HCT116 (cell line): ENCODE results near the gene GLP2R. TPM values are rescaled to one million over a fixed set of nuclear protein-coding genes. Genes with fewer than 3 reads are reported as not detected.

ENCODE experiments used
- ATAC-seq: fragments of 200-7000 bp; cut with Tn5 transposase; 2 replicates; pipeline ENCODE4 v1.9.1; 2020; ENCODE audit warnings: mild to moderate bottlenecking, moderate library complexity
- BruUV-seq: library from RNA; stranded (reverse); fragments of 400-500 nt; replicated peaks from 2 replicates; lab custom pipeline; 2021; lab: Mats Ljungman, UMichigan
- CTCF ChIA-PET: fragments of 300-600 bp; sonication (Branson Sonifier 250); formaldehyde crosslinking; loops from one replicate; lab custom pipeline; 2021; ENCODE audit warnings: antibody characterized with exemption; lab: Charles Lee
- POLR2A ChIA-PET: fragments of 300-600, 350-600 bp; sonication (Branson Sonifier 250); formaldehyde crosslinking; loops from one replicate; lab custom pipeline; 2021; ENCODE audit warnings: antibody characterized with exemption; lab: Charles Lee
- RAD21 ChIA-PET, 2 experiments: fragments of 300-600 bp; sonication (Branson Sonifier 250); formaldehyde crosslinking; loops; one replicate each; lab custom pipeline; 2023; ENCODE audit warnings: low total read pairs in 2 of 2; ENCODE audit not compliant: uncharacterized antibody in 2 of 2, unreplicated experiment in 2 of 2, low non-redundant PET in 1 of 2; lab: Charles Lee
- DNase-seq: peaks from one replicate; pipeline ENCODE4 v3.0.0-alpha.2; 2010; ENCODE audit warnings: low read depth, low spot score
- H2AFZ ChIP-seq: fragments of 200-600 bp; shearing (Covaris generic), sonication (generic); 2 replicates; pipeline ENCODE4 v1.6.1; 2017; ENCODE audit warnings: low read depth, mixed run types, mixed read lengths, antibody characterized with exemption, low read length; ENCODE audit not compliant: poor library complexity, severe bottlenecking
- H3K27ac ChIP-seq: 2 replicates; pipeline ENCODE4 v1.5.1; 2012; ENCODE audit warnings: low read depth, low read length
- H3K27me3 ChIP-seq: fragments of 200-600 bp; sonication (generic); 2 replicates; pipeline ENCODE4 v1.6.1; 2016; ENCODE audit warnings: mixed run types, low read length, mixed read lengths; ENCODE audit not compliant: insufficient read depth
- H3K36me3 ChIP-seq, 2 experiments: fragments of 200-500 bp in 1 of 2; fragments of 200-600 bp in 1 of 2; sonication (Bioruptor generic) in 1 of 2; sonication (generic) in 1 of 2; 2 replicates each; pipeline versions ENCODE4 v1.5.1 to v1.6.1; 2014 to 2016; ENCODE audit warnings: low read length in 2 of 2, inconsistent platforms in 1 of 2, mixed read lengths in 1 of 2, mixed run types in 1 of 2; ENCODE audit not compliant: insufficient read depth in 2 of 2, control insufficient read depth in 1 of 2
- H3K4me1 ChIP-seq, 2 experiments: fragments of 200-600 bp in 1 of 2; sonication (generic) in 1 of 2; 2 replicates each; pipeline versions ENCODE4 v1.5.1 to v1.6.1; 2012 to 2017; ENCODE audit warnings: low read length in 2 of 2, inconsistent platforms in 1 of 2, mild to moderate bottlenecking in 1 of 2, mixed read lengths in 1 of 2, mixed run types in 1 of 2, moderate library complexity in 1 of 2; ENCODE audit not compliant: insufficient read depth in 2 of 2, control insufficient read depth in 1 of 2
- H3K4me2 ChIP-seq: fragments of 200-600 bp; sonication (generic); 2 replicates; pipeline ENCODE4 v1.6.1; 2017; ENCODE audit warnings: mixed run types, low read length, mixed read lengths
- H3K4me3 ChIP-seq, 2 experiments: fragments of 200-600 bp in 1 of 2; sonication (generic) in 1 of 2; replicated peaks in 1 of 2; 2 replicates each; pipeline ENCODE4 v1.5.1; 2011 to 2016; ENCODE audit warnings: low read length in 2 of 2, control low read depth in 1 of 2, low read depth in 1 of 2, mild to moderate bottlenecking in 1 of 2, mixed read lengths in 1 of 2, mixed run types in 1 of 2
- H3K79me2 ChIP-seq: fragments of 200-600 bp; sonication (generic); 2 replicates; pipeline ENCODE4 v1.6.1; 2017; ENCODE audit warnings: mild to moderate bottlenecking, mixed run types, low read length, moderate library complexity, mixed read lengths; ENCODE audit not compliant: insufficient read depth
- H3K9ac ChIP-seq: fragments of 200-600 bp; sonication (generic); 2 replicates; pipeline ENCODE4 v1.6.1; 2016; ENCODE audit warnings: low read length, mixed read lengths
- H3K9me2 ChIP-seq: fragments of 200-600 bp; sonication (generic), shearing (Covaris generic); 2 replicates; pipeline ENCODE4 v1.6.1; 2017; ENCODE audit warnings: mixed run types, mild to moderate bottlenecking, moderate library complexity; ENCODE audit not compliant: insufficient read depth
- H3K9me3 ChIP-seq, 2 experiments: fragments of 200-500 bp in 1 of 2; fragments of 200-600 bp in 1 of 2; sonication (Bioruptor generic) in 1 of 2; sonication (generic) in 1 of 2; 2 replicates each; pipeline ENCODE4 v1.6.1; 2014 to 2017; ENCODE audit warnings: low read length in 2 of 2, mixed read lengths in 2 of 2, inconsistent platforms in 1 of 2, low read depth in 1 of 2, mild to moderate bottlenecking in 1 of 2, mixed run types in 1 of 2, moderate library complexity in 1 of 2; ENCODE audit not compliant: control insufficient read depth in 1 of 2, insufficient read depth in 1 of 2
- H4K20me1 ChIP-seq: fragments of 200-600 bp; sonication (generic), shearing (Covaris generic); 2 replicates; pipeline ENCODE4 v1.6.1; 2017; ENCODE audit warnings: mixed run types, mild to moderate bottlenecking, moderate library complexity; ENCODE audit not compliant: insufficient read depth
- ATF3 ChIP-seq: IDR thresholded peaks from 2 replicates; pipeline ENCODE4 v1.6.1; 2012
- CBX3 ChIP-seq: IDR thresholded peaks from 2 replicates; pipeline ENCODE4 v1.6.1; 2012; ENCODE audit warnings: low read depth
- ELF1 ChIP-seq: IDR thresholded peaks from 2 replicates; pipeline ENCODE4 v1.6.1; 2012; ENCODE audit warnings: low read depth, borderline replicate concordance
- EZH2 ChIP-seq: fragments of 200-600 bp; sonication (generic); IDR thresholded peaks from 2 replicates; pipeline ENCODE4 v1.6.1; 2017; ENCODE audit warnings: antibody characterized with exemption, mixed run types
- EZH2phosphoT487 ChIP-seq: fragments of 200-600 bp; IDR thresholded peaks from 2 replicates; pipeline ENCODE4 v1.6.1; 2018; ENCODE audit warnings: antibody characterized with exemption, borderline replicate concordance
- JUND ChIP-seq: IDR thresholded peaks from 2 replicates; pipeline ENCODE4 v1.6.1; 2012
- MAX ChIP-seq: IDR thresholded peaks from 2 replicates; pipeline ENCODE4 v1.6.1; 2012
- POLR2A ChIP-seq: IDR thresholded peaks from 2 replicates; pipeline ENCODE4 v1.7.0; 2011; ENCODE audit warnings: borderline replicate concordance; ENCODE audit not compliant: insufficient read depth, insufficient read length; ENCODE audit errors: extremely low read depth
- POLR2AphosphoS5 ChIP-seq: IDR thresholded peaks from 2 replicates; pipeline ENCODE4 v1.6.1; 2011; ENCODE audit warnings: mild to moderate bottlenecking, low read depth, low read length, moderate library complexity
- RAD21 ChIP-seq: IDR thresholded peaks from 2 replicates; pipeline ENCODE4 v1.6.1; 2012; ENCODE audit warnings: low read depth, mild to moderate bottlenecking
- SIN3A ChIP-seq: IDR thresholded peaks from 2 replicates; pipeline ENCODE4 v1.6.1; 2012; ENCODE audit warnings: low read depth
- SRF ChIP-seq: IDR thresholded peaks from 2 replicates; pipeline ENCODE4 v1.6.1; 2012; ENCODE audit warnings: low read depth
- TCF7L2 ChIP-seq: IDR thresholded peaks from 2 replicates; pipeline ENCODE4 v1.7.0; 2011; ENCODE audit warnings: borderline replicate concordance, inconsistent platforms; ENCODE audit not compliant: insufficient read depth, insufficient read length; ENCODE audit errors: extremely low read depth
- YY1 ChIP-seq: IDR thresholded peaks from 2 replicates; pipeline ENCODE4 v1.6.1; 2011; ENCODE audit warnings: low read length, low read depth, moderate library complexity, mild to moderate bottlenecking; ENCODE audit not compliant: insufficient replicate concordance; ENCODE audit errors: extremely low read depth
- ZFX ChIP-seq: fragments of 450-650 bp; IDR thresholded peaks from 2 replicates; pipeline ENCODE4 v1.6.1; 2017
- ZNF274 ChIP-seq: fragments of 200-500 bp; sonication (Bioruptor generic); IDR thresholded peaks from 2 replicates; pipeline ENCODE4 v1.6.1; 2014; ENCODE audit warnings: mild to moderate bottlenecking, low read depth, low read length, inconsistent platforms
- intact Hi-C: fragments of 100-400 bp; cut with micrococcal nuclease; formaldehyde crosslinking; loops from 2 replicates; pipeline ENCODE4 v1.10.0; 2022
- total RNA-seq: library from RNA; stranded (reverse); gene quantifications from one replicate; pipeline ENCODE4 v1.2.1, GENCODE V29; 2021; ENCODE audit not compliant: unreplicated experiment
- TF ChIP-seq, protein P1 (sequence below): IDR thresholded peaks from 2 replicates; pipeline ENCODE4 v1.6.1; 2012; ENCODE audit warnings: low read depth

Gene GLP2R
- total RNA-seq, 1 experiment from 2014 or later = not detected

DNA sequence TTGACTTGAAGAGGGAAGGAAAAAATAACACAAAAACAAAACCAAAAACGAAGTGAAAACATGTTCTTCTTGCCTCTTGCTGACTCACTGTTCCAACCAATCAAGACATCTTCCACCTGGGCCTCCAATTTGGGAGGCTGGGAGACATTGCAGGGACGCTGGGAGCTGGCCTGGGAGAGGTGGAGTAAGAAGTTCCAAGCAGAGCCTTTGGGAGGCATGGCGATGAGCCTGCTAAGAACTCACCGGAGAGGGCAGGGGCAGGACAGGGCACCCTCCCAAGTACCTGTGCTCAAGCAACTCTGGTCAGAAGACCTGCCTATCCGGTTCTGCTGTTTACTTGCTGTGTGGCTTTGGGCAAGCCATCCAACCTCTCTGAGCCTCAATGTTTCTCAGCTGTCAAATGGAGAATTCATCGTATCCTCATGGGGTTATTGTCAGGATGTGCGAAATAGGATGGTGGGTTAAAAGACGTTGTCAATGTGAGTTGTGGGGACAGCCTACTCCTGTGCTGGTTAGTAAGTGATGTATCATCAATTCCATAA lies 856 bp upstream of the GLP2R start (continued):
- TF ChIP-seq YY1 = no peak
- no peak for TF ChIP-seq TCF7L2
- TF ChIP-seq MAX = no peak
- TF ChIP-seq POLR2A = no peak
- TF ChIP-seq EZH2phosphoT487 = no peak
- TF ChIP-seq SRF = no peak
- TF ChIP-seq ATF3 = no peak
- TF ChIP-seq RAD21 = no peak
- TF ChIP-seq ZNF274 = no peak

- ATAC-seq (no peak), DNase-seq (no peak)
- H3K27ac ChIP-seq = no peak overlapping the region
- H3K9ac ChIP-seq = no peak overlapping the region
- no TSS peak for BruUV-seq
- no peaks in the 10 kb centered on the region for H3K9me2 ChIP-seq
- H3K79me2 ChIP-seq = no peaks in the 10 kb centered on the region
- intact Hi-C loops = no loop called here
- ChIA-PET CTCF (no interaction called here), POLR2A (no interaction called here), RAD21 (no interaction called here)
- no peak overlapping the region for H3K4me2 ChIP-seq
- no peaks in the 10 kb centered on the region for H3K9me3 ChIP-seq
- H3K4me1 ChIP-seq = no peaks in the 10 kb centered on the region
- no peak overlapping the region for H2AFZ ChIP-seq
- no peaks in the 10 kb centered on the region for H3K27me3 ChIP-seq
- H3K4me3 ChIP-seq = no peak overlapping the region
- no peaks in the 10 kb centered on the region for H4K20me1 ChIP-seq
- H3K36me3 ChIP-seq = no peaks in the 10 kb centered on the region
- TF ChIP-seq POLR2A = no peak
- TF ChIP-seq, protein P1, sequence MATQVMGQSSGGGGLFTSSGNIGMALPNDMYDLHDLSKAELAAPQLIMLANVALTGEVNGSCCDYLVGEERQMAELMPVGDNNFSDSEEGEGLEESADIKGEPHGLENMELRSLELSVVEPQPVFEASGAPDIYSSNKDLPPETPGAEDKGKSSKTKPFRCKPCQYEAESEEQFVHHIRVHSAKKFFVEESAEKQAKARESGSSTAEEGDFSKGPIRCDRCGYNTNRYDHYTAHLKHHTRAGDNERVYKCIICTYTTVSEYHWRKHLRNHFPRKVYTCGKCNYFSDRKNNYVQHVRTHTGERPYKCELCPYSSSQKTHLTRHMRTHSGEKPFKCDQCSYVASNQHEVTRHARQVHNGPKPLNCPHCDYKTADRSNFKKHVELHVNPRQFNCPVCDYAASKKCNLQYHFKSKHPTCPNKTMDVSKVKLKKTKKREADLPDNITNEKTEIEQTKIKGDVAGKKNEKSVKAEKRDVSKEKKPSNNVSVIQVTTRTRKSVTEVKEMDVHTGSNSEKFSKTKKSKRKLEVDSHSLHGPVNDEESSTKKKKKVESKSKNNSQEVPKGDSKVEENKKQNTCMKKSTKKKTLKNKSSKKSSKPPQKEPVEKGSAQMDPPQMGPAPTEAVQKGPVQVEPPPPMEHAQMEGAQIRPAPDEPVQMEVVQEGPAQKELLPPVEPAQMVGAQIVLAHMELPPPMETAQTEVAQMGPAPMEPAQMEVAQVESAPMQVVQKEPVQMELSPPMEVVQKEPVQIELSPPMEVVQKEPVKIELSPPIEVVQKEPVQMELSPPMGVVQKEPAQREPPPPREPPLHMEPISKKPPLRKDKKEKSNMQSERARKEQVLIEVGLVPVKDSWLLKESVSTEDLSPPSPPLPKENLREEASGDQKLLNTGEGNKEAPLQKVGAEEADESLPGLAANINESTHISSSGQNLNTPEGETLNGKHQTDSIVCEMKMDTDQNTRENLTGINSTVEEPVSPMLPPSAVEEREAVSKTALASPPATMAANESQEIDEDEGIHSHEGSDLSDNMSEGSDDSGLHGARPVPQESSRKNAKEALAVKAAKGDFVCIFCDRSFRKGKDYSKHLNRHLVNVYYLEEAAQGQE = no peak
- TF ChIP-seq ELF1 = no peak
- no peak for TF ChIP-seq ZFX
- no peak for TF ChIP-seq SIN3A
- TF ChIP-seq POLR2AphosphoS5 = no peak
- TF ChIP-seq YY1 = no peak
- TF ChIP-seq CBX3 = no peak
- no peak for TF ChIP-seq MAX
- TF ChIP-seq JUND = no peak
- no peak for TF ChIP-seq EZH2phosphoT487
- no peak for TF ChIP-seq SRF
- TF ChIP-seq RAD21 = no peak
- no peak for TF ChIP-seq EZH2
- no peak for TF ChIP-seq ATF3
Measured at GRCh38 chr17:9828296-9829295, 2.9 kb downstream of the GLP2R start.
